Psoas muscle (tissue), 8 donors: ENCODE data around the gene LAMA5. TPM values are rescaled to one million over a fixed set of nuclear protein-coding genes. Genes with fewer than 3 reads are reported as not detected.

Experiments used
- ATAC-seq, 4 donors: fragments of 200-7000 bp; cut with Tn5 transposase; one replicate each; pipeline ENCODE4 v1.9.1; 2020; ENCODE audit warnings: moderate library complexity in 3 of 4, mild to moderate bottlenecking in 2 of 4
- DNase-seq, 2 donors: peaks; one replicate each; pipeline ENCODE4 v3.0.0-alpha.2; 2020
- H3K27ac ChIP-seq: fragments of 200-600 bp; one replicate; pipeline ENCODE4 v1.8.0; 2022
- H3K27me3 ChIP-seq, 3 donors: fragments of 200-600 bp in 1 of 3; one replicate each; pipeline versions ENCODE4 v1.6.1 to v1.8.0; 2013 to 2022; ENCODE audit warnings: low read length in 2 of 3, mild to moderate bottlenecking in 2 of 3, moderate library complexity in 1 of 3; ENCODE audit not compliant: insufficient read depth in 3 of 3
- H3K36me3 ChIP-seq, 2 donors: fragments of 200-600 bp in 1 of 2; one replicate each; pipeline versions ENCODE4 v1.6.1 to v1.8.0; 2013 to 2022; ENCODE audit warnings: low read depth in 1 of 2, mild to moderate bottlenecking in 1 of 2, moderate library complexity in 1 of 2; ENCODE audit not compliant: insufficient read depth in 1 of 2
- H3K4me1 ChIP-seq: fragments of 200-600 bp; one replicate; pipeline ENCODE4 v1.8.0; 2022
- H3K4me3 ChIP-seq: fragments of 200-600 bp; one replicate; pipeline ENCODE4 v1.8.0; 2022; ENCODE audit warnings: mild to moderate bottlenecking
- H3K9me3 ChIP-seq: fragments of 200-600 bp; one replicate; pipeline ENCODE4 v1.8.0; 2022
- CTCF ChIP-seq: fragments of 200-600 bp; IDR thresholded peaks from one replicate; pipeline ENCODE4 v1.8.0; 2022; ENCODE audit warnings: antibody characterized with exemption
- WGBS, 3 donors: extraction: QIAGEN DNeasy Blood & Tissue Kit; methylation state at CpG; one replicate each; pipeline versions ENCODE4 v1.1.6 to v1.1.7; 2013; 5-methylcytosine and 5-hydroxymethylcytosine counted together
- intact Hi-C, 2 donors: fragments of 100-400 bp; cut with DNase I; formaldehyde crosslinking; loops; one replicate each; pipeline versions ENCODE4 v1.11.0 to v1.14.2; 2022
- polyA plus RNA-seq, 3 donors: library from polyadenylated mRNA; stranded (reverse); fragments of 200-250 nt; gene quantifications; one replicate each; pipeline ENCODE4 v1.2.3, GENCODE V29; 2013
- total RNA-seq, 4 donors: library from RNA; stranded (reverse); fragmentation: NEBNext Ultra II Directional in 2 of 4; extraction: Animal tissue kit (Norgen Biotek cat#: 25700) in 2 of 4; gene quantifications; one replicate each; pipeline versions ENCODE4 v1.2.1 to v1.2.4, GENCODE V29; 2021 to 2023
- donor health status: healthy with polysubstance abuse.
- donor health status: DM: no; HTN: no; CAD: no; lungs with moderate emphysema.
- donor health status: Bipolar disorder and iron deficiency.
- donor health status: healthy.
- donor health status: DM: yes; HTN: yes; CAD: no.
- donor health status: DM: no; HTN: no; CAD: no.
- donor health status: DM: no; HTN: no; CAD: no.
- donor health status: DM: yes; HTN: yes; CAD: no.

The LAMA5 gene
- total and polyA plus RNA-seq, 7 donors = 14.4 to 74.6 (median 34.2) TPM

- 91 to 94% (median 92%) methylated on average over 15 of the region's 15 CpGs for WGBS, 3 donors
- intact Hi-C loops = no loop called here
- no peak for DNase-seq
Measured at GRCh38 chr20:62288535-62289105, 78.5 kb downstream of the LAMA5 start.

GRCh38 chr20:62287759-62288534, 79.2 kb downstream of the LAMA5 start:
- Histone ChIP-seq H3K4me3 (no peak overlapping the region), H3K9me3 (no peaks in the 10 kb centered on the region), H3K27ac (no peak overlapping the region), H3K27me3 (no peaks in the 10 kb centered on the region), H3K4me1 (peaks cover 10% of the 10 kb centered on the region), H3K36me3 (peaks cover 4 to 95% of the 10 kb centered on the region in 2 donors)
- 93 to 95% (median 95%) methylated on average over 12 of the region's 12 CpGs for WGBS, 3 donors
- TF ChIP-seq CTCF = no peak
- ATAC-seq = no peak
- intact Hi-C loops = no loop called here
- DNase-seq = no peak

More at GRCh38 chr20:62288535-62289105, 78.5 kb downstream of the LAMA5 start:
- no peaks in the 10 kb centered on the region for H3K27me3 ChIP-seq
- H3K27ac ChIP-seq = no peak overlapping the region
- no peak for TF ChIP-seq CTCF
- H3K4me3 ChIP-seq = no peak overlapping the region
- H3K4me1 ChIP-seq = peaks cover 4% of the 10 kb centered on the region
- peaks cover 4 to 95% of the 10 kb centered on the region in 2 donors for H3K36me3 ChIP-seq
- no peaks in the 10 kb centered on the region for H3K9me3 ChIP-seq
- no peak for ATAC-seq

- no peak for ATAC-seq
- Histone ChIP-seq H3K9me3 (no peaks in the 10 kb centered on the region), H3K27ac (no peak overlapping the region), H3K4me3 (no peak overlapping the region), H3K36me3 (peaks cover 4 to 95% of the 10 kb centered on the region in 2 donors), H3K27me3 (no peaks in the 10 kb centered on the region), H3K4me1 (peaks cover 17% of the 10 kb centered on the region)
- WGBS, 3 donors = 87 to 94% (median 89%) methylated on average over 6 of the region's 6 CpGs
- no peak for TF ChIP-seq CTCF
- intact Hi-C loops = no loop called here
- no peak for DNase-seq
Measured at GRCh38 chr20:62287129-62287528, 80.0 kb downstream of the LAMA5 start.

- intact Hi-C loops = no loop called here
- Histone ChIP-seq H3K4me1 (peaks cover 17% of the 10 kb centered on the region), H3K36me3 (peaks cover 5 to 95% of the 10 kb centered on the region in 2 donors), H3K9me3 (no peaks in the 10 kb centered on the region), H3K27ac (peak overlapping the region; percentile 38), H3K27me3 (no peaks in the 10 kb centered on the region), H3K4me3 (no peak overlapping the region)
- no peak for DNase-seq
- TF ChIP-seq CTCF = no peak
- ATAC-seq = peak in 2 of 4 donors; percentile 16 to 38
- WGBS, 3 donors = 75 to 83% (median 82%) methylated on average over 25 of the region's 25 CpGs
Measured at GRCh38 chr20:62286493-62287064, 80.5 kb downstream of the LAMA5 start.
